ENCODE measurements around the gene ZNF467. TPM values are rescaled to one million over a fixed set of nuclear protein-coding genes. Genes with fewer than 3 reads are reported as not detected.
A peak's percentile ranks its signal among the peaks of the same experiment; 100 is the strongest.

The ZNF467 gene
- total and polyA plus RNA-seq, 12 donors: 2.2 to 10.5 (median 4.7) TPM

- no peak overlapping the region for H3K4me3 ChIP-seq
- H3K4me1 ChIP-seq: peaks cover 0 to 22% (median 6%) of the 10 kb centered on the region in 9 donors
- TF ChIP-seq CTCF (IDR thresholded peaks at IDR 0.05): no peak
- peaks cover 0 to 51% (median 16%) of the 10 kb centered on the region in 9 donors for H3K36me3 ChIP-seq
- H3K27ac ChIP-seq: no peak overlapping the region
- ATAC-seq (no peak), DNase-seq (no peak)
- WGBS, 2 donors: 81 to 82% methylated on average over 20 of the region's 20 CpGs
- intact Hi-C loops (cut with DNase I): loop anchor here in 1 of 10 donors (5.0 kb wide), 1 partner anchor 67 kb away; no protein-coding TSS in a partner anchor
- no peaks in the 10 kb centered on the region for H3K9me3 ChIP-seq
- H3K27me3 ChIP-seq: peaks cover 0 to 10% (median 0%) of the 10 kb centered on the region in 7 donors
These were observed 39.2 kb downstream of the ZNF467 start for GRCh38 chr7:149733924-149734790.

- DNase-seq: no peak
- H3K27me3 ChIP-seq: peaks cover 0 to 4% (median 0%) of the 10 kb centered on the region in 7 donors
- no peaks in the 10 kb centered on the region for H3K9me3 ChIP-seq
- no peak overlapping the region for H3K4me3 ChIP-seq
- peaks cover 0 to 60% (median 24%) of the 10 kb centered on the region in 9 donors for H3K36me3 ChIP-seq
- ATAC-seq: no peak
- WGBS, 2 donors: 93 to 95% methylated on average over 30 of the region's 30 CpGs
- intact Hi-C loops (cut with DNase I): loop anchor here in 1 of 10 donors (5.0 kb wide), 1 partner anchor 66 kb away; no protein-coding TSS in a partner anchor
- H3K27ac ChIP-seq: no peak overlapping the region
- H3K4me1 ChIP-seq: peaks cover 0 to 22% (median 6%) of the 10 kb centered on the region in 9 donors
- TF ChIP-seq CTCF (IDR thresholded peaks at IDR 0.05): no peak
These were observed 40.1 kb downstream of the ZNF467 start for GRCh38 chr7:149733131-149733923.

GRCh38 chr7:149732611-149733010, 40.8 kb downstream of the ZNF467 start:
- peaks cover 0 to 4% (median 0%) of the 10 kb centered on the region in 7 donors for H3K27me3 ChIP-seq
- WGBS, 2 donors: 94 to 95% methylated on average over 7 of the region's 7 CpGs
- DNase-seq: no peak
- peaks cover 0 to 67% (median 32%) of the 10 kb centered on the region in 9 donors for H3K36me3 ChIP-seq
- TF ChIP-seq CTCF (IDR thresholded peaks at IDR 0.05): no peak
- H3K9me3 ChIP-seq: no peaks in the 10 kb centered on the region
- H3K4me3 ChIP-seq: no peak overlapping the region
- intact Hi-C loops (cut with DNase I): loop anchor here in 1 of 10 donors (5.0 kb wide), 1 partner anchor 65 kb away; no protein-coding TSS in a partner anchor
- H3K4me1 ChIP-seq: peaks cover 0 to 22% (median 6%) of the 10 kb centered on the region in 9 donors
- ATAC-seq: no peak
- H3K27ac ChIP-seq: no peak overlapping the region

- TF ChIP-seq CTCF (IDR thresholded peaks at IDR 0.05): no peak
- peak in 5 of 8 donors; percentile 21 to 45 (median 25) for ATAC-seq
These were observed 41.3 kb downstream of the ZNF467 start for GRCh38 chr7:149732111-149732561.

More at GRCh38 chr7:149732111-149732561, 41.3 kb downstream of the ZNF467 start:
- no peak overlapping the region for H3K27ac ChIP-seq
- peaks cover 0 to 4% (median 0%) of the 10 kb centered on the region in 7 donors for H3K27me3 ChIP-seq
- H3K9me3 ChIP-seq: no peaks in the 10 kb centered on the region
- intact Hi-C loops (cut with DNase I): loop anchor here in 1 of 10 donors (5.0 kb wide), 1 partner anchor 65 kb away; no protein-coding TSS in a partner anchor
- H3K4me3 ChIP-seq: no peak overlapping the region
- peaks cover 0 to 72% (median 35%) of the 10 kb centered on the region in 9 donors for H3K36me3 ChIP-seq
- no peak for DNase-seq
- WGBS, 2 donors: 74 to 78% methylated on average over 10 of the region's 10 CpGs
- H3K4me1 ChIP-seq: peaks cover 0 to 22% (median 6%) of the 10 kb centered on the region in 9 donors
